HUES48 (cell line): Measurements from ENCODE around the gene USP8.
"Not testable (repeated sequence)": the region's sequence is repeated elsewhere in the genome, so short reads cannot be mapped to it uniquely, and the experiment has no call there.

Experiments
- H3K27ac ChIP-seq: one replicate; pipeline ENCODE4 v1.7.0; 2013; ENCODE audit warnings: low read depth, low read length, inconsistent platforms
- H3K27me3 ChIP-seq: 2 replicates; pipeline ENCODE4 v1.6.1; 2013; ENCODE audit warnings: mild to moderate bottlenecking, low read length; ENCODE audit not compliant: control insufficient read depth, insufficient read depth
- H3K36me3 ChIP-seq: 2 replicates; pipeline ENCODE4 v1.6.1; 2013; ENCODE audit warnings: low read length; ENCODE audit not compliant: control insufficient read depth, insufficient read depth
- H3K4me1 ChIP-seq: 2 replicates; pipeline ENCODE4 v1.6.1; 2013; ENCODE audit warnings: mild to moderate bottlenecking, low read length; ENCODE audit not compliant: control insufficient read depth, insufficient read depth
- H3K4me3 ChIP-seq: 2 replicates; pipeline ENCODE4 v1.5.1; 2013; ENCODE audit warnings: mild to moderate bottlenecking, low read depth, low read length
- H3K9ac ChIP-seq: 2 replicates; pipeline ENCODE4 v1.6.1; 2013; ENCODE audit warnings: mild to moderate bottlenecking, low read depth, low read length, moderate library complexity
- H3K9me3 ChIP-seq: 2 replicates; pipeline ENCODE4 v1.6.1; 2013; ENCODE audit warnings: low read length; ENCODE audit not compliant: control insufficient read depth, insufficient read depth

USP8 gene

DNA sequence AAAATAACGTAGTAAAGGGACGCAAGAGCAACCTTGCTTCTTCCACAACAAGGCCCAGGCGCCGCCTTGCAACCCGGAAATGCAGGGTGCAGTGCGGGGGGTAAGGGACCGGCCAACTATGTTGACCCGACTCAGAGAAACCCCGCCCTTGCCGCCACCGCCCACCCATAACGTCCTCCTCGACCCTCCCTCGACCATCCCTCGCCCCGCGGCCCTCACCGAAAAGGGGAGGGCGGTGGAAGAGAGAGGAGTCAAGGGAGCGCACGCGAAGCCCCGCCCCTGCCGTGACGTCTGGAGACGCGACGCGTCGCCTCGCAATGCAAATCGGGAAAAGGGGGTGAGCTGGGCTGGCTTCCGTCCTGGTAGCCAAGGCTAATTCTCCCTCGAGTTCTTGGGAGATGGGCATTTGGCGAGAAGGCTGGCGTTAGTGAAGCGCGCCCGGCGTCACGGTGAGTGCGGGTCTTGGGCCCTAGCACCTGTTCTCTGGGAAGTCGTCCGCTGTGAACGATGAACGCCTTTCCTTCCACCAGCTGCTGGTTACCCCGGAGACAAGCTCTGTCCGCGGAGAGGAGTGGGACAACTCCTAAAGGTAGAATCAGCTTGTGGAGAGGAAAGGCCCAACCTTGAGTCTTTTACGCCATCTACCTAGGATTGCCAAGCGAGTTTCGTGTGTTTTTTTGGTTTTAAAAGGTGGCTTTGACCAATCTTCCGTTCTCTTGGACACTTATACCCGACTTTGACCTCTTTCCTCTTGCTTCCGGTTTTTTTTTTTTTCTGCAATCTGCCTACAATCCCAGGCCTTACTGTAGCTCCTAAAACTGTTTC, at the start of gene USP8:
TSS of gene USP8 (plus strand) at position 340 of the 825 bp plus-strand sequence. CDS start 14,669 bp downstream, outside the sequence.
- H3K27ac ChIP-seq: peak within 1 kb of the TSS; percentile 90

DNA sequence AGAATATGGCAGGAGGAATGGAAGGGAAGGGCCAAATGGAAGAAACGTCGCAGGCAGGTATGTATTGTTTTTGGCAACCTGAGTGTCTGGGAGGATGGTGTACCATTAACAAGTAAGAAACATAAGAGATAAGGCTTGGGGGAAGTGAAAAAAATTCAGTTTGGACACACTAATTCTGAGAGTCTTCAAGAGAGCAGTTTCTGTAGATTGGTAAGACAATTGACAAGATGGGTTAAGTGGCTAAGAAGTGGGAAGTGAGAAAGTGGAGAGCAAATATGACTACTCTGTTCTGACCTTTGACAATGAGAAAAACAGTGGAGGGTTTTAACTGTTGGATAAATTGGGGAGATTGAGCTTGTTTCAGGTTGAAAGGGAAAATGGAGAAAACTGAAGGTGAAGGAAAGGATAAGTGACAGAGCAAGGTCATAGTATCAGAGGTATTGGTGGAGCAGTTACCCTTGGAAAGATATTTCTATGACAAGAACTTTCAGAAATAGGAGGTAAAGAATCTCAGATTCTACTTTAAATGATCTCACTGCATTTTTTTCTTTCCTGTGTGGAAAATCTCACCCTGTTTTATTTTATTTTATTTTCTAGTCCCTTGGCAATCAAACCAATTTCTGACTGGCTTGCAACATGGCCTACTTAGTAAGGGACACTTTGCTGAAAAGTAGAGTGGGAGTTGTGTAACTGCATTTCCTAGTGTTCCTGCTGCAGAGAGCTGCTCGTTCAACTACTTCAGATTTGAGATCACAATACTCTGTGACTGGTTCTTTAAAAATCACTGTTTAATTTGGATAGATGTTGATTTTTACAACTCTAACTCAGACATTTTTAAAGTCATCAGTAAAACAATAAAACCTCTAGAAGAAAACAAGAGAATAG, 46.1 kb upstream of the USP8 start:
- Histone ChIP-seq H3K27me3 (no peaks in the 10 kb centered on the region), H3K9me3 (no peaks in the 10 kb centered on the region), H3K4me3 (no peak overlapping the region), H3K27ac (no peak overlapping the region), H3K36me3 (no peaks in the 10 kb centered on the region), H3K4me1 (no peaks in the 10 kb centered on the region), H3K9ac (no peak overlapping the region)

More for the DNA sequence above, at the start of gene USP8:
- Histone ChIP-seq H3K27me3 (no peaks in the 10 kb centered on the region), H3K4me1 (peaks cover 5% of the 10 kb centered on the region; the same call in 1 of the 2 replicates), H3K9ac (peak within 1 kb of the TSS; percentile 88), H3K9me3 (no peaks in the 10 kb centered on the region), H3K36me3 (0 out of 2 replicates have a peak, but pooled peaks cover 4% of the 10 kb centered on the region), H3K4me3 (peak within 1 kb of the TSS; percentile 92)

GRCh38 chr15:50378776-50379175, 45.4 kb upstream of the USP8 start:
- H3K27ac ChIP-seq: no peak overlapping the region
- H3K36me3 ChIP-seq: no peaks in the 10 kb centered on the region
- no peak overlapping the region for H3K9ac ChIP-seq
- H3K4me3 ChIP-seq: no peak overlapping the region
- no peaks in the 10 kb centered on the region for H3K27me3 ChIP-seq
- H3K9me3 ChIP-seq: no peaks in the 10 kb centered on the region
- no peaks in the 10 kb centered on the region for H3K4me1 ChIP-seq

GRCh38 chr15:50379413-50379812, 44.8 kb upstream of the USP8 start:
- not testable (repeated sequence) for H3K9me3 ChIP-seq, H3K9ac ChIP-seq, H3K4me3 ChIP-seq, H3K4me1 ChIP-seq, H3K27me3 ChIP-seq, H3K36me3 ChIP-seq, H3K27ac ChIP-seq

DNA sequence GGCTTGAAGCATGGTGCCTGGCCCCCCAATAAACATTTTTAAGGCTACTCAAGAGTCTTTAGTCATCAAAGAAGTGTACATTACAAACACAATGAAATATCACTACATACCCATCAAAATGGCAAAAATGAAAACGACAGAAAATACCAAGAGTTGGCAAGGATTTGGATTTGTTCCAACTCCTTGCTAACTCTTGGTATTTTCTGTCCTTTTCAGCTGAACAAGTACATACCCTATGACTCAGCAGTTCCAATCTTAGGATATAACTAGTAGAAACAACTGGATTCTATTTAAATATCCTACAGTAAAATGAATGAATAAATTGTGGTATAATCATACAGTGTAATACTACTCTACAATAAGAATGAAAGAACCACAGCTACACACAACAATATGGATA, 44.1 kb upstream of the USP8 start:
- no peaks in the 10 kb centered on the region for H3K4me1 ChIP-seq
- no peak overlapping the region for H3K27ac ChIP-seq
- H3K9ac ChIP-seq: no peak overlapping the region
- no peaks in the 10 kb centered on the region for H3K36me3 ChIP-seq
- no peaks in the 10 kb centered on the region for H3K9me3 ChIP-seq
- no peak overlapping the region for H3K4me3 ChIP-seq
- no peaks in the 10 kb centered on the region for H3K27me3 ChIP-seq

DNA sequence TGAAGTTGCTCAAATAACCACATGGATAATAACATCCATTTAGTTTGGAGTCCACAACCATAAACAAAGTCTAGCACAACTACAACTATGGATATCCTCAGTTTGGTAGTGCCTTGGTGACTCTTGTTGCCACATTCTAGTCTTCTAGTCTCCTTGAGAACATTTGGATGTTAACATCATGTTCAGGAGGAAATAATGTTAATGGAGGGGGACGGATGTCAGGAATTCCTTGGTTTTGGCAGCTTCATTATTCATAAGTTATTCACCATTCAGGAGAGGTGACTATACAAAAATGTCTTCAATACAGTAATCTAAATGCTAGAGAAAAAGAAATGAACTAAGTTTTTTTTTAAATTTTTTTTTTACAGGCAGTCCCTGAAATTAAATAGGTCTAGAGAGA, 42.8 kb upstream of the USP8 start:
- Histone ChIP-seq H3K36me3 (no peaks in the 10 kb centered on the region), H3K9ac (no peak overlapping the region), H3K4me3 (no peak overlapping the region), H3K9me3 (no peaks in the 10 kb centered on the region), H3K4me1 (no peaks in the 10 kb centered on the region), H3K27ac (no peak overlapping the region), H3K27me3 (no peaks in the 10 kb centered on the region)

DNA sequence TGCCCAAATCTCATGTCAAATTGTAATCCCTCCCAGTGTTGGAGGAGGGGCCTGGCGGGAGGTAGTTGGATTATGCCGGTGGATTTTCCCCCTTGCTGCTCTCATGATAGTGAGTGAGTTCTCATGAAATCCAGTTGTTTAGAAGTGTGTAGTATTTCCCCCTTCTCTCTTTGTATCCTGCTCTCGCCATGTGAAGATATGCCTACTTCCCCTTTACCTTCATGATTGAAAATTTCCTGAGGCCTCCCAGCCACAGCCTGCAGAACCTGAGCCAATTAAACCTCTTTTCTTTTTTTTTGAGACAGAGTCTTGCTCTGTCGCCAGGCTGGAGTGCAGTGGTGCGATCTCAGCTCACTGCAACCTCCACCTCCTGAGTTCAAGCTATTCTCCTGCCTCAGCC, 41.8 kb upstream of the USP8 start:
- not testable (repeated sequence) for H3K9ac ChIP-seq, H3K27ac ChIP-seq, H3K36me3 ChIP-seq, H3K4me3 ChIP-seq, H3K4me1 ChIP-seq, H3K9me3 ChIP-seq, H3K27me3 ChIP-seq

- no peak overlapping the region for H3K27ac ChIP-seq
- H3K4me3 ChIP-seq: no peak overlapping the region
- H3K9ac ChIP-seq: no peak overlapping the region
- H3K27me3 ChIP-seq: no peaks in the 10 kb centered on the region
- H3K36me3 ChIP-seq: no peaks in the 10 kb centered on the region
- H3K9me3 ChIP-seq: no peaks in the 10 kb centered on the region
- no peaks in the 10 kb centered on the region for H3K4me1 ChIP-seq
These were observed 33.5 kb upstream of the USP8 start for GRCh38 chr15:50390554-50391264.

- H3K36me3 ChIP-seq, H3K27me3 ChIP-seq, H3K9me3 ChIP-seq, H3K27ac ChIP-seq, H3K4me3 ChIP-seq, H3K4me1 ChIP-seq, H3K9ac ChIP-seq: not testable (repeated sequence)
These were observed 32.6 kb upstream of the USP8 start for GRCh38 chr15:50391561-50391960.

GRCh38 chr15:50411870-50412269, 12.3 kb upstream of the USP8 start:
- H3K27me3 ChIP-seq: no peaks in the 10 kb centered on the region
- no peak overlapping the region for H3K9ac ChIP-seq
- no peak overlapping the region for H3K4me3 ChIP-seq
- H3K36me3 ChIP-seq: no peaks in the 10 kb centered on the region
- H3K4me1 ChIP-seq: no peaks in the 10 kb centered on the region
- no peak overlapping the region for H3K27ac ChIP-seq
- H3K9me3 ChIP-seq: no peaks in the 10 kb centered on the region
